ENCODE results near the gene FMO1. TPM values are rescaled to one million over a fixed set of nuclear protein-coding genes. Genes with fewer than 3 reads are reported as not detected.
"Not testable (repeated sequence)": the region's sequence is repeated elsewhere in the genome, so short reads cannot be mapped to it uniquely, and the experiment has no call there.

The FMO1 gene
- total RNA-seq, 2 donors from 2014 or later: 0.21 TPM; not detected in 1

- DNase-seq (peak in 1 of 2 donors; percentile 26), ATAC-seq (peak; percentile 94)
- intact Hi-C loops (cut with DNase I, micrococcal nuclease): loop anchor here in 1 of 2 donors (10.0 kb wide), 2 partner anchors 142 to 262 kb away; no protein-coding TSS in a partner anchor
These were observed 21.4 kb upstream of the FMO1 start for GRCh38 chr1:171226747-171227370.

DNA sequence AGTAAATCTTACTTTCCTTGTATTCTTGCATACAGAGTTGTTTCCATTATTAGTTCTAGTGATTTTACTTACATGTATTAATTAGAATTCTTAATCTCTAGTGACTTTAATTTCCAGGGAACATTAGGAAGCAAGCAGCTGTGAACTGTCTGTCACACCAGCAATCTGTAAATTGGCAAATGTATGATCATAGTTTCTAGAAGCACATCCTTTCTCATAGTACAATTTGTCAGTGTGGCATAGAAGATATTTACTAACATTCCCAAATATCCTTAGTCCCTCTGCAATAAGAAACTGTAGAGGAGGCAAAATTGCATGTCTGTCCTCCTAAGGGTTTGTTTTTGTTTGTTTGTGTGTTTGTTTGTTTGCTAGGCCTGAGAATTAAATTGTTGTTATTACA is 17.0 kb upstream of the FMO1 start:
- ATAC-seq: no peak
- no peak for DNase-seq
- intact Hi-C loops (cut with DNase I, micrococcal nuclease): no loop called here

GRCh38 chr1:171233183-171233582 is 15.1 kb upstream of the FMO1 start:
- ATAC-seq (no peak), DNase-seq (no peak)
- intact Hi-C loops (cut with DNase I, micrococcal nuclease): no loop called here

DNA sequence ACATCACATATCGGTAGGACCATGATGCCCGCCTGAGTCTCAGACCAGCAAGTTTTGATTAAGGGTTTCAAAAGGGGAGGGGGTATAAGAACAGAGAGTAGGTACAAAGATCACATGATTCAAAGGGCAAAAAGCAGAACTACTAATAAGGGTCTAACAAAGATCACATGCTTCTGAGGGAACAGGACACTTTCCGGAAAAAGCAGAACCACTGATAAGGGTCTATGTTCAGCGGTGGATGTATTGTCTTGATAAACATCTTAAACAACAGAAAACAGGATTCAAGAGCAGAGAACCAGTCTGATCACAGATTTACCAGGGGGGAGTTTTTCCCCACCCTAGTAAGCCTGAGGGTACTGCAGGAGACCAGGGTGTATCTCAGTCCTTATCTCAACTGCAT is 12.1 kb upstream of the FMO1 start:
- ATAC-seq; intact Hi-C loops (cut with DNase I, micrococcal nuclease): not testable (repeated sequence)

GRCh38 chr1:171243878-171244277 is 4.4 kb upstream of the FMO1 start:
- intact Hi-C loops (cut with DNase I, micrococcal nuclease): loop anchor here in 1 of 2 donors (10.0 kb wide), 1 partner anchor 71 kb away; the partner anchor contains the start of gene FMO4
- ATAC-seq (no peak), DNase-seq (no peak)

More for the DNA sequence above, 12.1 kb upstream of the FMO1 start:
- DNase-seq: not testable (repeated sequence)

DNA sequence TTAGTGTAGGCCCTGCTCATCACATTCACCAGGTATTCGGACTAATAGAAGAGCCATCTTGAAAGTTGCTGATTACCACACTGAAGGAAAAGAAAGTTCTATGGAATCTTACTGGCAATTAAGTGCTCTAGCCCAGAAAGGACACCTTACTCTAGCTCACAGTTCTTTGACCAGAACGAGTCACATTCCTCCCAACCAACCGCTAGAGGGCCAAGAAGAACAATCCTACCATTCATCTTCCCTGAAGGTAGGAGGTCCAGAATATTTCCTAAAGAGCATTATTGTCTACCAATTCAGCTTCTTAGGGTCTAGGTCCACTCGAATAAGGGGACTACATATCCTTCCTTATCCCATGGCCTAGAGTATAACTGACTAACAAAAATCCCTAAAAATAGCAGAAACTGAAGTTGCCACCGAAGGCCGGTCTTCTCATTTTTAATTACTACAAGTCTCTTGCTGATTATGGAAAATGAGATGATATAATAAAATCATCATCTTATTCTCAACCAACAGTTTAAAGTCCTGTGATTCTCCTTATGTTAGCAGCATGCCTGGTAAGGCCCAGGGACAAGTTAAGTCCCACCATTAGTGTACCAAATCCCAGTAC is 2.7 kb upstream of the FMO1 start:
- intact Hi-C loops (cut with DNase I, micrococcal nuclease): loop anchor here in 1 of 2 donors (10.0 kb wide), 1 partner anchor 69 kb away; the partner anchor contains the start of gene FMO4
- DNase-seq: peak in 1 of 2 donors; percentile 20
- peak; percentile 77 for ATAC-seq

GRCh38 chr1:171247501-171247900 is 793 bp upstream of the FMO1 start:
- ATAC-seq (no peak), DNase-seq (no peak)
- intact Hi-C loops (cut with DNase I, micrococcal nuclease): loop anchor here in 1 of 2 donors (10.0 kb wide), 1 partner anchor 67 kb away; the partner anchor contains the start of gene FMO4

DNA sequence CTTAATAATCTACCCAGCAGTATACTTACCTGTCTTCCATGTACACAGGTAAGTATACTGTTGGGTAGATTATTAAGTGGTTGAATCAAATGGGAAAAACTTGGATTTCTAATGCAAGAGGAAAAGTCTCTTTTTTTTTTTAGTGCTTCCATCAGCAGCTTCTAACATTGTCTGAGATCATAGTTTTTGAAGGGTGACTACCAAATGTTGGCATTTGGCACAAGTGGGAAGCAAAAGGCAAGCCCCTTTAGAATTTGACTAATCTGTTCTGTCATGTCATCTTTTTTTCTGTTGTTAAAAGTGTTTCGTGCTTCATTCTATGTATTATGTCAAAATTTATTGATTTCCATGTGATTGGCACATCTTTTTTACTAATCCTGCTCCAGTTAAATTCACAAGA is 547 bp downstream of the FMO1 start:
- ATAC-seq (no peak), DNase-seq (no peak)
- intact Hi-C loops (cut with DNase I, micrococcal nuclease): loop anchor here in 1 of 2 donors (10.0 kb wide), 1 partner anchor 66 kb away; the partner anchor contains the start of gene FMO4

- intact Hi-C loops (cut with DNase I, micrococcal nuclease): no loop called here
- no peak for DNase-seq
- no peak for ATAC-seq
These were observed 2.0 kb downstream of the FMO1 start for GRCh38 chr1:171250263-171250662.

GRCh38 chr1:171251042-171251951 is 3.0 kb downstream of the FMO1 start:
- intact Hi-C loops (cut with DNase I, micrococcal nuclease): no loop called here
- ATAC-seq: peak; percentile 77
- DNase-seq: peak; percentile 44 to 57

DNA sequence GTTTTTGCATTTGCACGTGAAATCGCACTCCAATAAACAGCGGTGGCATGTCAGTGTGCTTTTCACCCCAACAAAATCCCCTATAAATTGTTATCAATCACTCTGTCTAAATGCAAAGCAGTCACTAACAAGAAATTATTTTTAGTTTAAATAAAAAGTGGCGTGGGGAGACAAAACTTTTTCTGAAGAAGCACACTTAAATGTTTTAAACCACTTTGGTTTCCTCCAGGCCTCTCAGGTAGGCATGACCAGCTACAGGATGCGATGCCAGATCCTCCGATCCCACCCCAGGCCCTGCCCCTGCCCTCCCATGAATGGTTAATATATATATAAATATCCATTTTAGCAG is 3.6 kb downstream of the FMO1 start:
- intact Hi-C loops (cut with DNase I, micrococcal nuclease): no loop called here
- DNase-seq: no peak
- ATAC-seq: no peak

DNA sequence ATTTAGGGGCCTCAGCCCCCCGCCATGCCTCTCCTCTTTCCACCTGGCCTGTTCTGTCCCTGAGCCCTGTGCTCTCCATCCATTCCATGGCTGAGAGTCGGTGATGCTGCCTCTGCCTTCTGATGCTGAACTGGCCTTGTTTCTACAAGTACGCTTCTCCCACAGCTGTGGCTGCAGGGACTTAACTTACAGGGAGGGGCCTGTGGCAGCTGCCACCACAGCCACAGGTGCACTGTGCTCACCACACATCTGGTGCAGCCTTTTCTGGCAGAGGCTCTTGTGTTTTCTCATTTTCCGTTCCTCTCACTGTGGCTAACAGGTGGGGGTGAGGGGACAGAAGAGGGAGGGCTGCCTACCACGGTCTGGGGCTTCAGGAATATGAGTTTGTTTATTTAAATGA is 4.2 kb downstream of the FMO1 start:
- no peak for ATAC-seq
- peak; percentile 24 to 50 for DNase-seq
- intact Hi-C loops (cut with DNase I, micrococcal nuclease): no loop called here

- ATAC-seq (no peak), DNase-seq (no peak)
- intact Hi-C loops (cut with DNase I, micrococcal nuclease): no loop called here
These were observed 6.6 kb downstream of the FMO1 start for GRCh38 chr1:171254859-171255258.

DNA sequence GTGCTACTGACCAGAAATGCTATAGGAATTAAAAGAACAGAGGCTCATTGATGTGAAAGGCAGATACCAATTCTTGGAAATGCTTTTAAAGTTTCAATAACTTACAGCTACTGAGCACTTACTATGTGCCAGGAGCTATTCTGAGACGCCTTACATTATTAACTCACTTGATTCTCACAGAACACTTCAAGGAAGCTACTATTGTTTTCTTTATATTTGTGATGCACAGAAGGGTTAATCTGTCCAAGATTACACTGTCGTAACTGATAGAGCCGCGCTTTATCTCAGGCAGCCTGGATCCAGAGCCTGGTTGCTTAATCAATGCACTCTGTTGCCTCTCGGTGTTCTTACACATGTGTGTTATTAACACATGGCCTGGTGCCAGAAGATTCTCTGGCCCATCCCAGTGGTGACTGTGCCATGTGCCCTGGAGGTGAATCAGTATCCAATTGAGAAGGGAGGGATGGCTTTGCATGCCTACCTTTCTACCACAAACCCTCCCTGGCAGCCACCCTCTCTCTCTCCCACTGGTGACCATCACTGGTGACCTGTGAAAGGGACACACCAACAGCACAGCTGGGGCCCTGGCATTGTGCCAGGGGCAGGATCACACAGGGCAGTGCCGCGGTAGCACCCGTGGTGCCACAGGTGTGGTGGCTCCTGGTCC is 8.8 kb downstream of the FMO1 start:
- DNase-seq (peak; percentile 62 to 63), ATAC-seq (peak; percentile 93)
- intact Hi-C loops (cut with DNase I, micrococcal nuclease): no loop called here

GRCh38 chr1:171257607-171258076 is 9.3 kb downstream of the FMO1 start:
- no peak for ATAC-seq
- DNase-seq: no peak
- intact Hi-C loops (cut with DNase I, micrococcal nuclease): no loop called here

GRCh38 chr1:171258429-171258828 is 10.1 kb downstream of the FMO1 start:
- intact Hi-C loops (cut with DNase I, micrococcal nuclease): no loop called here
- ATAC-seq: no peak
- no peak for DNase-seq

GRCh38 chr1:171258943-171259342 is 10.6 kb downstream of the FMO1 start:
- intact Hi-C loops (cut with DNase I, micrococcal nuclease): no loop called here
- DNase-seq (no peak), ATAC-seq (no peak)

GRCh38 chr1:171261336-171261735 is 13.0 kb downstream of the FMO1 start:
- intact Hi-C loops (cut with DNase I, micrococcal nuclease): no loop called here
- ATAC-seq: no peak
- no peak for DNase-seq

- DNase-seq (no peak), ATAC-seq (no peak)
- intact Hi-C loops (cut with DNase I, micrococcal nuclease): no loop called here
These were observed 15.6 kb downstream of the FMO1 start for GRCh38 chr1:171263901-171264300.

Data from left colon (tissue), 2 donors.